Hypothalamus (tissue), 51 donors: Measurements from ENCODE around the gene KRTAP9-9.
"Not testable (repeated sequence)": the region's sequence is repeated elsewhere in the genome, so short reads cannot be mapped to it uniquely, and the experiment has no call there.

Experiments used
- DNase-seq, 51 donors: peaks; one replicate each; lab custom pipeline; 2025; lab: John Stamatoyannopoulos, UW

The KRTAP9-9 gene

GRCh38 chr17:41264599-41264998 is 9.4 kb downstream of the KRTAP9-9 start:
- DNase-seq, result no peak

- DNase-seq, result no peak
Observed at GRCh38 chr17:41265078-41265477, 9.9 kb downstream of the KRTAP9-9 start, which contains the start of gene KRTAP9-6. Gene KRTAP9-6 (plus strand): TSS chr17:41265378. CDS start chr17:41265378, 0 bp downstream.

GRCh38 chr17:41267711-41268110 is 12.5 kb downstream of the KRTAP9-9 start:
- DNase-seq, result no peak

GRCh38 chr17:41271323-41271722 is 16.1 kb downstream of the KRTAP9-9 start:
- DNase-seq, result not testable (repeated sequence)

- DNase-seq, result no peak
Observed at GRCh38 chr17:41271858-41272257, 16.7 kb downstream of the KRTAP9-9 start.

GRCh38 chr17:41275648-41276190 is 20.5 kb downstream of the KRTAP9-9 start, which contains the start of gene KRTAP9-7:
Gene KRTAP9-7 (plus strand): TSS chr17:41275698. CDS start chr17:41275698, 0 bp downstream.
- not testable (repeated sequence) for DNase-seq

- no peak for DNase-seq
Observed at GRCh38 chr17:41278176-41278955, 23.2 kb downstream of the KRTAP9-9 start.

- DNase-seq, result no peak
Observed at GRCh38 chr17:41284043-41284442, 28.9 kb downstream of the KRTAP9-9 start.

GRCh38 chr17:41284546-41284945 is 29.4 kb downstream of the KRTAP9-9 start:
- no peak for DNase-seq

- DNase-seq, result no peak
Observed at GRCh38 chr17:41287050-41287449, 31.9 kb downstream of the KRTAP9-9 start.

- no peak for DNase-seq
Observed at GRCh38 chr17:41294016-41294415, 38.8 kb downstream of the KRTAP9-9 start.

GRCh38 chr17:41296846-41297245 is 41.7 kb downstream of the KRTAP9-9 start:
- no peak for DNase-seq

GRCh38 chr17:41298458-41299135 is 43.4 kb downstream of the KRTAP9-9 start:
- no peak for DNase-seq

- DNase-seq, result no peak
Observed at GRCh38 chr17:41301204-41301790, 46.1 kb downstream of the KRTAP9-9 start.

- no peak for DNase-seq
Observed at GRCh38 chr17:41301916-41302901, 47.0 kb downstream of the KRTAP9-9 start, which contains the start of gene KRTAP29-1. Gene KRTAP29-1 (minus strand): TSS chr17:41302851. CDS start chr17:41302851, 0 bp downstream.

GRCh38 chr17:41302981-41303380 is 47.8 kb downstream of the KRTAP9-9 start:
- DNase-seq, result no peak

GRCh38 chr17:41304091-41304490 is 48.9 kb downstream of the KRTAP9-9 start:
- DNase-seq, result no peak
